Measurements from ENCODE around the gene GABBR1. TPM values are rescaled to one million over a fixed set of nuclear protein-coding genes. Genes with fewer than 3 reads are reported as not detected.

Gene GABBR1
- total RNA-seq, 4 donors from 2014 or later: 30.6 to 47.8 (median 40.6) TPM

- peaks cover 19 to 43% (median 36%) of the 10 kb centered on the region in 4 donors for H3K36me3 ChIP-seq
- H3K9me3 ChIP-seq: no peaks in the 10 kb centered on the region
- no peak overlapping the region for H3K27ac ChIP-seq (replicated peaks in 1 of 4)
- intact Hi-C loops (cut with DNase I): no loop called here
- H3K4me3 ChIP-seq: no peak overlapping the region
- TF ChIP-seq EP300 (IDR thresholded peaks at IDR 0.05) (no peak), CTCF (IDR thresholded peaks at IDR 0.05) (no peak), POLR2AphosphoS5 (IDR thresholded peaks at IDR 0.05) (no peak), POLR2A (IDR thresholded peaks at IDR 0.05; ENCODE audit: low read depth) (no peak)
- H3K4me1 ChIP-seq: peaks cover 17 to 31% (median 25%) of the 10 kb centered on the region in 4 donors
- WGBS: 70% methylated on average over 7 of the region's 7 CpGs
- H3K27me3 ChIP-seq: peaks cover 0 to 4% (median 0%) of the 10 kb centered on the region in 4 donors
- no peak for DNase-seq (ENCODE audit: extremely low spot score)
Measured at GRCh38 chr6:29625337-29625930, 7.5 kb downstream of the GABBR1 start.

DNA sequence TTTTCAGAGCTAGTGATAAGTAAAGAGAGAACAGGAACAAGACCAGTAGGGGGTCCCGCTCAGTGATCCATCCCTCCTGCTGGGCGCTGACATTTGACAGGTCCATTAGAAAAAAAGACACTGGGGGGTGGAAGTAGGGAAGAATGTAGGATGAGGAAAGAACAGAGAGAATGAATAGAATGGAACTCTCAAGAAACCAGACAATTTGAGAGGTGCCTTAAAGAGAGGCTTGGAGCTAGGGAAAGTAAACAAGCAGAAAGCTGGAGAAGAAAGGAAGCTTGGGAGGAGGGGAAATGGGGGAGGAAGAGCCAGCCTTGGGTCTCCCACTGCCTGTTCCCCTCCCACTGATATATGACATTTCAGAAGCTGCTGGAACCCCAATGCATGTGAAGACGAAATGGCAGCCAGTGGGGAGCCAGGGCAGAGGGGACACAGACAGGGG is 8.4 kb downstream of the GABBR1 start:
- Histone ChIP-seq H3K4me1 (peaks cover 17 to 27% (median 23%) of the 10 kb centered on the region in 4 donors), H3K27me3 (peaks cover 0 to 4% (median 0%) of the 10 kb centered on the region in 4 donors), H3K9me3 (no peaks in the 10 kb centered on the region), H3K36me3 (peaks cover 23 to 45% (median 44%) of the 10 kb centered on the region in 4 donors), H3K4me3 (no peak overlapping the region), H3K27ac (replicated peaks in 1 of 4) (no peak overlapping the region)
- WGBS: 89% methylated on average over 3 of the region's 3 CpGs
- intact Hi-C loops (cut with DNase I): no loop called here
- no peak for DNase-seq (ENCODE audit: extremely low spot score)
- no peak for TF ChIP-seq CTCF (IDR thresholded peaks at IDR 0.05)
- no peak for TF ChIP-seq POLR2AphosphoS5 (IDR thresholded peaks at IDR 0.05)
- TF ChIP-seq EP300 (IDR thresholded peaks at IDR 0.05): no peak
- TF ChIP-seq POLR2A (IDR thresholded peaks at IDR 0.05; ENCODE audit: low read depth): no peak

DNA sequence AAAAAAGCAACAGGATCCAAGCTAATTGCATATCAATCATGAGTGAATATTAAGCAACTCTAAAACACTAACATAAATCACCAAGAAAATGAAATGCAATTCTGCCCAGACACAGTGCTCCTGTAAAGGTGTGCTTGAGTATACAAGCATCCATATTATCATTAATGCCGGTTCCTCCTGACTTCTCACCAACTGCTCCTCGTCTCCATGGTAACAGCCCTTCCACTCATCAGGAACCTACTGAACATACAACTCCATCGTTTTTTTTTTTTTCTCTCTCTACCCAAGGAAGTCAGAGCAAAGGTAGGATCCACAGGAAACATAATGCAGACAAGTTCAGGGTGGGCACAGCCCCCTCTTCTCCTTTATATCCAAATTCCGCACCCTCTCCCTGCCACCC is 12.4 kb downstream of the GABBR1 start:
- intact Hi-C loops (cut with DNase I): no loop called here

GRCh38 chr6:29619578-29620160 is 13.3 kb downstream of the GABBR1 start:
- Histone ChIP-seq H3K27me3 (no peaks in the 10 kb centered on the region), H3K27ac (replicated peaks in 1 of 4) (no peak overlapping the region), H3K4me3 (no peak overlapping the region), H3K9me3 (no peaks in the 10 kb centered on the region), H3K36me3 (peaks cover 31 to 91% (median 80%) of the 10 kb centered on the region in 4 donors), H3K4me1 (no peaks in the 10 kb centered on the region)
- intact Hi-C loops (cut with DNase I): no loop called here
- DNase-seq (ENCODE audit: extremely low spot score): no peak
- no peak for TF ChIP-seq EP300 (IDR thresholded peaks at IDR 0.05)
- WGBS: 86% methylated on average over 1 of the region's 1 CpG

More for the DNA sequence above, 12.4 kb downstream of the GABBR1 start:
- Histone ChIP-seq H3K9me3 (no peaks in the 10 kb centered on the region), H3K27ac (replicated peaks in 1 of 4) (no peak overlapping the region), H3K36me3 (peaks cover 31 to 82% (median 75%) of the 10 kb centered on the region in 4 donors), H3K27me3 (no peaks in the 10 kb centered on the region), H3K4me3 (no peak overlapping the region), H3K4me1 (no peaks in the 10 kb centered on the region)
- DNase-seq (ENCODE audit: extremely low spot score): no peak
- WGBS: 75% methylated on average over 4 of the region's 4 CpGs
- TF ChIP-seq EP300 (IDR thresholded peaks at IDR 0.05) (no peak), CTCF (IDR thresholded peaks at IDR 0.05) (no peak), POLR2A (IDR thresholded peaks at IDR 0.05; ENCODE audit: low read depth) (no peak), POLR2AphosphoS5 (IDR thresholded peaks at IDR 0.05) (no peak)

GRCh38 chr6:29617782-29618554 is 15.0 kb downstream of the GABBR1 start:
- Histone ChIP-seq H3K27me3 (no peaks in the 10 kb centered on the region), H3K9me3 (no peaks in the 10 kb centered on the region), H3K36me3 (peaks cover 41 to 97% (median 85%) of the 10 kb centered on the region in 4 donors), H3K4me3 (no peak overlapping the region), H3K4me1 (no peaks in the 10 kb centered on the region), H3K27ac (replicated peaks in 1 of 4) (no peak overlapping the region)
- no peak for DNase-seq (ENCODE audit: extremely low spot score)
- intact Hi-C loops (cut with DNase I): no loop called here
- TF ChIP-seq POLR2AphosphoS5 (IDR thresholded peaks at IDR 0.05): no peak
- peak in 1 of 3 experiments; percentile 16 for TF ChIP-seq CTCF (IDR thresholded peaks at IDR 0.05)
- TF ChIP-seq POLR2A (IDR thresholded peaks at IDR 0.05; ENCODE audit: low read depth): no peak
- TF ChIP-seq EP300 (IDR thresholded peaks at IDR 0.05): no peak
- 94% methylated on average over 8 of the region's 8 CpGs for WGBS

All from esophagus muscularis mucosa (tissue), 4 donors.